ENCODE data around the gene RNPC3.
"Not testable (repeated sequence)": the region's sequence is repeated elsewhere in the genome, so short reads cannot be mapped to it uniquely, and the experiment has no call there.

RNPC3 gene

DNA sequence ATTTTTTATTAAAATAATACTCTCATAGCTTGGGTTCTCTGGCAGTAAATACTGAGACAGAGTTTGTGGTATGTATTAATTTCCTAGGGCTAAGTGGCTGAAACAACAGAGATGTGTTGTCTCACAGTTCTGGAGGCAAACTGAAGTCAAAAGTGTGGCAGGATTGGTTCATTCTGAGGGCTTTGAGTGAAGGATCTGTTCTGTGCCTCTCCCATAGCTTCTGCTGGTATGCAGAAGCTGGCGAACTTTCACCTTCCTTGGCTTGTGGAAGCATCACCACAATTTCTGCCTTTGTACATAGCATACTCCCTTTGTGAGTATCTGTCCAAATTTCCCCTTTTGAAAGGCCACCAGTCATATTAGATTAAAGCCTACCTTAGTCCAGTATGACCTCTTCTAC, 21.0 kb downstream of the RNPC3 start:
- TF ChIP-seq, protein P1, sequence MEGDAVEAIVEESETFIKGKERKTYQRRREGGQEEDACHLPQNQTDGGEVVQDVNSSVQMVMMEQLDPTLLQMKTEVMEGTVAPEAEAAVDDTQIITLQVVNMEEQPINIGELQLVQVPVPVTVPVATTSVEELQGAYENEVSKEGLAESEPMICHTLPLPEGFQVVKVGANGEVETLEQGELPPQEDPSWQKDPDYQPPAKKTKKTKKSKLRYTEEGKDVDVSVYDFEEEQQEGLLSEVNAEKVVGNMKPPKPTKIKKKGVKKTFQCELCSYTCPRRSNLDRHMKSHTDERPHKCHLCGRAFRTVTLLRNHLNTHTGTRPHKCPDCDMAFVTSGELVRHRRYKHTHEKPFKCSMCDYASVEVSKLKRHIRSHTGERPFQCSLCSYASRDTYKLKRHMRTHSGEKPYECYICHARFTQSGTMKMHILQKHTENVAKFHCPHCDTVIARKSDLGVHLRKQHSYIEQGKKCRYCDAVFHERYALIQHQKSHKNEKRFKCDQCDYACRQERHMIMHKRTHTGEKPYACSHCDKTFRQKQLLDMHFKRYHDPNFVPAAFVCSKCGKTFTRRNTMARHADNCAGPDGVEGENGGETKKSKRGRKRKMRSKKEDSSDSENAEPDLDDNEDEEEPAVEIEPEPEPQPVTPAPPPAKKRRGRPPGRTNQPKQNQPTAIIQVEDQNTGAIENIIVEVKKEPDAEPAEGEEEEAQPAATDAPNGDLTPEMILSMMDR (IDR thresholded peaks at IDR 0.05; ENCODE audit: control insufficient read depth, insufficient read depth, low read depth, low read length, missing control alignments): no peak
- no peak overlapping the region for H3K4me3 ChIP-seq (ENCODE audit: control insufficient read depth, low read depth, low read length)
- no peak for DNase-seq (ENCODE audit: low read depth)

DNA sequence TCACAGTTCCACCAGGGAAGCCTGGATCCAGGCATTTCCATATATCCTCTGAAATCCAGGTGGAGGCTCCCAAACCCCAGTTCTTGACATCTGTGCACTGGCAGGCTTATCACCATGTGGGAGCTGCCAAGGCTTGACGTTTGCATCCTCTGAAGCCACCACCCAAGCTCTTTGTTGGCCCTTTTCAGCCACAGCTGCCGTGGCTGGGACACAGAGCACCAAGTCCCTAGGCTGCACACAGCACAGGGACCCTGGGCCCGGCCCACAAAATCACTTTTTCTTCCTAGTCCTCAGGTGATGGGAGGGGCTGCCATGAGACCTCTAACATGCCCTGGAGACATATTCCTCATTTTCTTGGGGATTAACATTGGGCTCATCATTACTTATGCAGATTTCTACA, 22.3 kb downstream of the RNPC3 start:
- H3K4me3 ChIP-seq (ENCODE audit: control insufficient read depth, low read depth, low read length): no peak overlapping the region
- TF ChIP-seq, protein P1 (IDR thresholded peaks at IDR 0.05; ENCODE audit: control insufficient read depth, insufficient read depth, low read depth, low read length, missing control alignments): no peak
- DNase-seq (ENCODE audit: low read depth): no peak

DNA sequence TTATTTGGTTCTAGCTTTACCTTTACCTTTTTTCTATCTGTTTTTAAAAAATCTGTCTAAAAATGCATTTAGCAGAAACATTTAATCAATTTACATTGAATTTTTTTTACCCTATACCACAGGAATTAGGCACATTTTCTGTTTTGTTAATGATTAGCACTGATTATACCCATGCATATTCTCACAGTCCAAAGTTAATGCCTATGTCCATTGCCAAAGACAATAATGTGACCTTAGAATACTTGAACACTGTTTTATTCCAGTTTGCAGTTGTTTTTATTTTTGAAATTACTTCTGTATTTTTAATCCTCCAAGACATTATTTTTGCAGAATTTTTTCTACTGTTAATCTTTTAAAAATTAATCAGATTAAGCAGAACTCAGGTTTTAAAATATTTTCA, 34.9 kb downstream of the RNPC3 start:
- no peak for DNase-seq (ENCODE audit: low read depth)
- H3K4me3 ChIP-seq (ENCODE audit: control insufficient read depth, low read depth, low read length): no peak overlapping the region
- TF ChIP-seq, protein P1 (IDR thresholded peaks at IDR 0.05; ENCODE audit: control insufficient read depth, insufficient read depth, low read depth, low read length, missing control alignments): no peak

DNA sequence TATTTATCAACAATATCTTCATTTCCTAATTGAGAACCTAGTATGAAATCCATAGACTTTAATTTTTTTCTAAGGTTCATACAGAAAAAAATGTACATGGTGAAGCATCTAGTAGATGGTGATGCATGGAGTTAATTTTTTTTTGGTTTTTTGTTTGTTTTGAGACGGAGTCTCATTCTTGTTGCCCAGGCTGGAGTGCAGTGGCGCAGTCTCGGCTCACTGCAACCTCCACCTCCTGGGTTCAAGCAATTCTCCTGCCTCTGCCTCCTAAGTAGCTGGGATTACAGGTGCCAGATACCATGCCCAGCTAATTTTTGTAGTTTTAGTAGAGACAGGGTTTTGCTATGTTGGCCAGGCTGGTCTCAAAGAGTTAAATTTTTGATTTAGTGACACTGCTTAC, 35.6 kb downstream of the RNPC3 start:
- H3K4me3 ChIP-seq (ENCODE audit: control insufficient read depth, low read depth, low read length); DNase-seq (ENCODE audit: low read depth): not testable (repeated sequence)

DNA sequence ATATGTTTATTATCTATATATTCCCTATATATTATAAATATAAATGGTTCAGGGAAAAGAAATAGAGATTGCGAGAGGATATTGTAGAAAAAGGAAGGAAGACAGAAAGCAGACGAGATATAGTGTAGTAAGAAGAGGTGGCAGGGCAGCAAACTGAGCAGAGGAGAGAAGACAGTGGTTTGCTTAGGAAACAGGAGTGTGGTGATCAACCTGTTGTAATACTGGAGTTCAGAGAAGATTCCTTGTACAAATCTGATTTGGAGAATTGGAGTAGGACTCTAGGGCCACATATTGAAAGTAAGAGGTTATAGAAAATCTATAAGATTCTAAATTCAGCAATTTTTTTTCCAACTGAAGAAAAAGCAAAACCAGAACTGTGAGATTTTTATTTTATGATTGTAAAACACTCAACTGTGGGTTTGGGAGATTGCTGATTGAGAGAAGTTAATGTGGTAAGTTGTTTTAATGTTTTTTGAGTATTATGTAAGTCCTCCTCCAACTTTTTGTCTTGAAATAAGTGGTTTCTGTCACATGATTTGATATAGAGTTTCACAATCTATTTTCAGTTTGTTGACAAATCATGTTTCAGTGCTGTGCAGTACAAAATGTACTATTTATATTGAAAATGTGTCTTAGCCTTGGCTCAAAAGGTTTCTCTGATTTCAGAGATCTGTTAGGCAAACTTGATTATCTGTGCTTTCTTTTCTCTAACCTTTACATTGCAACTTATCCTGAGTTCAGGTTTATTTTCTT, 36.3 kb downstream of the RNPC3 start:
- TF ChIP-seq, protein P1 (IDR thresholded peaks at IDR 0.05; ENCODE audit: control insufficient read depth, insufficient read depth, low read depth, low read length, missing control alignments): no peak
- H3K4me3 ChIP-seq (ENCODE audit: control insufficient read depth, low read depth, low read length): no peak overlapping the region
- peak; percentile 0 for DNase-seq (ENCODE audit: low read depth)

DNA sequence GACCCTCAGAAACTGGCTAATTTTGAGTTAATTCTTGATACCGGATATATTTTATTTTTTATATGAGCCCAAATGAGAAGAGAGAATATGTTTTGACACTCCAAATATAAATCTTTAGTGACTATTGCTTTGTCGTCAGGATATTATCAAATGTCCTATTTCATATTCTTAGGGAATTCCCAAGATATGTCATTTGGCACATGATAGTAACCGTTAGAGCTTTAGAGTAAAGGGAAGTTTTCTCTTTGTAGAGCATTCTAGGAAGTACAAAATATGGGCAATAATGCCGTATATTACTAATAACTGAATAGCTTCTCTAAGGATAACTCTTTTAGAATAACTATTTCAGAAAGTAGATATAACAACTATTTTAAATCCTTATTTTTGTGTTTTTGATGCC, 37.6 kb downstream of the RNPC3 start:
- H3K4me3 ChIP-seq (ENCODE audit: control insufficient read depth, low read depth, low read length): no peak overlapping the region
- TF ChIP-seq, protein P1 (IDR thresholded peaks at IDR 0.05; ENCODE audit: control insufficient read depth, insufficient read depth, low read depth, low read length, missing control alignments): no peak
- DNase-seq (ENCODE audit: low read depth): no peak

DNA sequence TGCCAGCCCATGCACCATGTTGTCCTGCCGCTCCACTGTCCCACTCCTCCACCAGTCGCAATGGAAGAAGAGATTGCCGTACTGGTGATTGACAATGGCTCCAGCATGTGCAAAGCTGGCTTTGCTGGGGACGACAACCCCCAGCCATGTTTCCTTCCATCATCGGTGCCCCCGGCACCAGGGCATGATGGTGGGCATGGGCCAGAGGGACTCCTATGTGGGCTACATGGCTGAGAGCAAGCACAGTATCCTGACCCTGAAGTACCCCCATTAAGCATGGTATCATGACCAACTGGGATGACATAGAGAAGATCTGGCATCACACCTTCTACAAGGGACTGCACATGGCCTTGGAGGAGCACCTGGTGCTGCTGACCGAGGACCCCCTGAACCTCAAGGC, 44.0 kb downstream of the RNPC3 start:
- H3K4me3 ChIP-seq (ENCODE audit: control insufficient read depth, low read depth, low read length): no peak overlapping the region
- no peak for DNase-seq (ENCODE audit: low read depth)
- TF ChIP-seq, protein P1 (IDR thresholded peaks at IDR 0.05; ENCODE audit: control insufficient read depth, insufficient read depth, low read depth, low read length, missing control alignments): no peak

DNA sequence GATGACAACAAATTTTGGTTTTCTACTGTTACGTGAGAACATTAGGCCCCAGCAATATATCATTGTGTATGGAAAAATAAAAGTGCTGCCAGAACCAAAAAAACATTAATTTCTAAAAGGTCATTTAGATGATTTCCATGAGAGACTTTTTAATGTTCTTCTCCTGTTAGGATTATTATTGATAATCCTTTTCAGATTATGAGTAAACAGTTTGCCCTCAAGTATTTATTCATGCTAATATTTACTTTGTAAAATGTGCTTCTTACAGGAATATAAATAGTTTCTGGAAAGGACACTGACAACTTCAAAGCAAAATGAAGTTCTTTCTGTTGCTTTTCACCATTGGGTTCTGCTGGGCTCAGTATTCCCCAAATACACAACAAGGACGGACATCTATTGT, 45.8 kb downstream of the RNPC3 start, which contains the start of gene AMY2B:
Gene AMY2B (plus strand): TSS at position 301 of the 400 bp plus-strand sequence. CDS start 14 bp downstream, at position 315.
- not testable (repeated sequence) for H3K4me3 ChIP-seq (ENCODE audit: control insufficient read depth, low read depth, low read length); DNase-seq (ENCODE audit: low read depth)

All from AG09309 (cell line).